Endothelial cell of umbilical vein (primary cell): ENCODE results near the gene CYP26C1. TPM values are rescaled to one million over a fixed set of nuclear protein-coding genes. Genes with fewer than 3 reads are reported as not detected.

Experiments used
- BruUV-seq: library from RNA; stranded (reverse); fragments of 400-500 nt; replicated peaks from 2 replicates; lab custom pipeline; 2021; lab: Mats Ljungman, UMichigan
- CTCF ChIA-PET: fragments of 300-600, 350-600 bp; sonication (Branson Sonifier 250); formaldehyde crosslinking; loops from one replicate; lab custom pipeline; 2021; ENCODE audit warnings: antibody characterized with exemption, inconsistent platforms; lab: Charles Lee
- POLR2A ChIA-PET: fragments of 300-600, 350-600 bp; sonication (Branson Sonifier 250); formaldehyde crosslinking; loops from one replicate; lab custom pipeline; 2021; ENCODE audit warnings: antibody characterized with exemption, inconsistent platforms; lab: Charles Lee
- DNase-seq: peaks from one replicate; pipeline ENCODE4 v3.0.0-alpha.2; 2011; ENCODE audit warnings: low read depth, low spot score
- FAIRE-seq: peaks from 2 replicates; lab custom pipeline; 2011; peaks lifted over from hg19 to GRCh38; lab: Jason Lieb, UNC
- H2AFZ ChIP-seq: 2 replicates; pipeline ENCODE4 v1.6.0; 2012; ENCODE audit warnings: low read depth, low read length, control low read depth, inconsistent platforms
- H3K27ac ChIP-seq: 2 replicates; pipeline ENCODE4 v1.5.1; 2011; ENCODE audit warnings: low read depth, mild to moderate bottlenecking, control low read depth, low read length, moderate library complexity; ENCODE audit not compliant: insufficient read depth
- H3K27me3 ChIP-seq, 2 experiments: 2 replicates each; pipeline versions ENCODE4 v1.6.0 to v1.6.1; 2011; ENCODE audit warnings: low read length in 2 of 2, mixed read lengths in 1 of 2; ENCODE audit not compliant: control insufficient read depth in 2 of 2, insufficient read depth in 2 of 2
- H3K36me3 ChIP-seq, 2 experiments: 2 replicates in 1 of 2; 3 replicates in 1 of 2; pipeline ENCODE4 v1.5.1; 2011; ENCODE audit warnings: low read length in 2 of 2, mild to moderate bottlenecking in 1 of 2, moderate library complexity in 1 of 2; ENCODE audit not compliant: control insufficient read depth in 2 of 2, insufficient read depth in 2 of 2; ENCODE audit errors: extremely low read depth in 1 of 2
- H3K4me1 ChIP-seq: 3 replicates; pipeline ENCODE4 v1.5.1; 2011; ENCODE audit warnings: mild to moderate bottlenecking, low read length; ENCODE audit not compliant: control insufficient read depth, insufficient read depth; ENCODE audit errors: extremely low read depth
- H3K4me2 ChIP-seq: 2 replicates; pipeline ENCODE4 v1.6.1; 2011; ENCODE audit warnings: low read length, control low read depth, mixed read lengths; ENCODE audit not compliant: insufficient read depth
- H3K4me3 ChIP-seq, 3 experiments: fragments of 200-600 bp in 1 of 3; sonication (generic), shearing (Covaris generic) in 1 of 3; replicated peaks in 1 of 3; 2 replicates each; pipeline ENCODE4 v1.5.1; 2011 to 2016; ENCODE audit warnings: control low read depth in 3 of 3, low read length in 3 of 3, mild to moderate bottlenecking in 2 of 3, inconsistent platforms in 1 of 3, low read depth in 1 of 3, moderate library complexity in 1 of 3; ENCODE audit not compliant: insufficient read depth in 1 of 3
- H3K79me2 ChIP-seq: 2 replicates; pipeline ENCODE4 v1.6.0; 2012; ENCODE audit warnings: low read length, inconsistent platforms; ENCODE audit not compliant: control insufficient read depth, insufficient read depth
- H3K9ac ChIP-seq: replicated peaks from 2 replicates; pipeline ENCODE3; 2011; ENCODE audit warnings: low read length, control low read depth; ENCODE audit not compliant: insufficient read depth; ENCODE audit errors: extremely low read depth
- H3K9me1 ChIP-seq: replicated peaks from 3 replicates; pipeline ENCODE4 v1.6.0; 2011; ENCODE audit warnings: mild to moderate bottlenecking, low read length; ENCODE audit not compliant: control insufficient read depth, insufficient read depth; ENCODE audit errors: extremely low read depth
- H3K9me3 ChIP-seq: replicated peaks from 2 replicates; pipeline ENCODE4 v1.5.1; 2012; ENCODE audit warnings: low read length, inconsistent platforms; ENCODE audit not compliant: control insufficient read depth, insufficient read depth
- H4K20me1 ChIP-seq: replicated peaks from 2 replicates; pipeline ENCODE3; 2011; ENCODE audit warnings: mild to moderate bottlenecking, low read length; ENCODE audit not compliant: control insufficient read depth, insufficient read depth; ENCODE audit errors: extremely low read depth
- CTCF ChIP-seq, 2 donors: IDR thresholded peaks; 1 replicate in 1 of 2; 2 replicates in 1 of 2; pipeline ENCODE4 v1.5.1; 2011; ENCODE audit warnings: low read length in 2 of 2, mild to moderate bottlenecking in 2 of 2, moderate library complexity in 2 of 2, control low read depth in 1 of 2, inconsistent platforms in 1 of 2, low read depth in 1 of 2; ENCODE audit not compliant: insufficient read depth in 1 of 2; ENCODE audit errors: extremely low read depth in 1 of 2
- EZH2 ChIP-seq: IDR thresholded peaks from 2 replicates; pipeline ENCODE4 v1.6.1; 2012; ENCODE audit warnings: borderline replicate concordance, low read depth, mild to moderate bottlenecking, moderate library complexity, low read length, inconsistent platforms; ENCODE audit not compliant: severe bottlenecking
- FOS ChIP-seq: IDR thresholded peaks from 2 replicates; pipeline ENCODE4 v1.6.1; 2011; ENCODE audit warnings: mild to moderate bottlenecking, low read length, moderate library complexity, borderline replicate concordance; ENCODE audit not compliant: insufficient read depth
- GATA2 ChIP-seq: IDR thresholded peaks from 2 replicates; pipeline ENCODE4 v1.7.0; 2011; ENCODE audit warnings: low read depth, mild to moderate bottlenecking, moderate library complexity, mixed read lengths, low read length; ENCODE audit not compliant: insufficient read length, insufficient read depth
- JUN ChIP-seq: IDR thresholded peaks from 2 replicates; pipeline ENCODE4 v1.6.1; 2011; ENCODE audit warnings: borderline replicate concordance, low read depth; ENCODE audit not compliant: insufficient read length, insufficient read depth
- MAX ChIP-seq: IDR thresholded peaks from 2 replicates; pipeline ENCODE4 v1.6.1; 2011; ENCODE audit not compliant: insufficient read depth, insufficient read length
- MYC ChIP-seq: IDR thresholded peaks from one replicate; pipeline ENCODE4 v1.6.1; 2011; ENCODE audit warnings: mild to moderate bottlenecking, low read depth, low read length
- POLR2A ChIP-seq: IDR thresholded peaks from 2 replicates; pipeline ENCODE4 v1.6.1; 2012; ENCODE audit warnings: low read depth, mild to moderate bottlenecking, control low read depth, low read length
- POLR2AphosphoS5 ChIP-seq: IDR thresholded peaks from 2 replicates; pipeline ENCODE4 v1.6.1; 2012; ENCODE audit warnings: low read depth, mild to moderate bottlenecking, control low read depth, low read length, moderate library complexity; ENCODE audit not compliant: insufficient read depth
- dilution Hi-C: fragments of 300-500 bp; cut with MboI; formaldehyde crosslinking; loops from one replicate; pipeline ENCODE4 v1.15.0; 2019; ENCODE audit warnings: low sequenced_read_pairs; ENCODE audit not compliant: extremely low pct_ligation_motif_present
- intact Hi-C: fragments of 100-400 bp; cut with micrococcal nuclease; formaldehyde crosslinking; loops from one replicate; pipeline ENCODE4 v1.10.0; 2022
- polyA plus RNA-seq, 4 experiments: library from polyadenylated mRNA; depleted of rRNA in 3 of 4; stranded (reverse) in 3 of 4; unstranded in 1 of 4; fragments of >200 nt; gene quantifications; 2 replicates each; pipeline versions ENCODE4 v1.2.1 to v1.2.3, GENCODE V29; 2011 to 2012; ENCODE audit warnings: missing spikeins in 1 of 4
- total RNA-seq: library from RNA; stranded (reverse); gene quantifications from 2 replicates; pipeline ENCODE4 v1.2.3, GENCODE V29; 2021

CYP26C1 gene
- total and polyA plus RNA-seq, 2 donors (not counting 3 experiments of a cell fraction or from before 2014, with no cell fraction given), result 0.12 to 3.0 TPM

GRCh38 chr10:93075369-93076221 lies 15.0 kb downstream of the CYP26C1 start:
- no peak for FAIRE-seq
- Histone ChIP-seq H3K4me3 (no peak overlapping the region), H3K36me3 (no peaks in the 10 kb centered on the region), H3K9me3 (no peaks in the 10 kb centered on the region), H3K79me2 (no peaks in the 10 kb centered on the region), H3K27me3 (peaks cover 38 to 57% of the 10 kb centered on the region in 2 experiments), H3K4me2 (no peak overlapping the region), H2AFZ (no peak overlapping the region), H3K27ac (no peak overlapping the region), H3K9me1 (no peaks in the 10 kb centered on the region), H3K9ac (no peak overlapping the region), H3K4me1 (peaks cover 23% of the 10 kb centered on the region), H4K20me1 (no peaks in the 10 kb centered on the region)
- ChIA-PET CTCF (interaction anchor here (0.7 to 6.9 kb wide), 2 partner anchors 434 to 436 kb away, joined by 3 to 67 read pairs; no protein-coding TSS in a partner anchor), POLR2A (no interaction called here)
- intact Hi-C loops, result no loop called here
- DNase-seq, result no peak
- dilution Hi-C loops, result no loop called here
- TF ChIP-seq MYC, result no peak
- TF ChIP-seq MAX, result no peak
- TF ChIP-seq JUN, result no peak
- TF ChIP-seq EZH2, result peak; percentile 63
- TF ChIP-seq GATA2, result no peak
- no peak for TF ChIP-seq POLR2A
- no TSS peak for BruUV-seq

- no peaks in the 10 kb centered on the region for H3K79me2 ChIP-seq
- ChIA-PET CTCF (interaction anchor here (0.9 to 6.9 kb wide), 3 partner anchors 111 to 435 kb away, joined by 4 to 67 read pairs (median 4); no protein-coding TSS in a partner anchor), POLR2A (no interaction called here)
- no peak overlapping the region for H3K9ac ChIP-seq
- no TSS peak for BruUV-seq
- no peak overlapping the region for H2AFZ ChIP-seq
- DNase-seq (no peak), FAIRE-seq (no peak)
- no peak for TF ChIP-seq POLR2AphosphoS5
- no peak for TF ChIP-seq MAX
- TF ChIP-seq MYC, result no peak
- no peak for TF ChIP-seq FOS
- no peak for TF ChIP-seq CTCF (IDR thresholded peaks at IDR 0.05; ENCODE audit: extremely low read depth in 1 of 2, insufficient read depth in 1 of 2, low read depth in 1 of 2, low read length in 2 of 2)
- TF ChIP-seq JUN, result no peak
- no peak for TF ChIP-seq GATA2
- TF ChIP-seq POLR2A, result no peak
- TF ChIP-seq EZH2, result no peak
- H3K36me3 ChIP-seq, result no peaks in the 10 kb centered on the region
- dilution Hi-C loops (no loop called here), intact Hi-C loops (no loop called here)
- no peak overlapping the region for H3K4me2 ChIP-seq
- no peak overlapping the region for H3K27ac ChIP-seq
- peaks cover 23% of the 10 kb centered on the region for H3K4me1 ChIP-seq
- H4K20me1 ChIP-seq, result no peaks in the 10 kb centered on the region
- no peaks in the 10 kb centered on the region for H3K9me3 ChIP-seq
- H3K9me1 ChIP-seq, result no peaks in the 10 kb centered on the region
- no peak overlapping the region for H3K4me3 ChIP-seq
- peaks cover 34 to 48% of the 10 kb centered on the region in 2 experiments for H3K27me3 ChIP-seq
These were observed 16.3 kb downstream of the CYP26C1 start for GRCh38 chr10:93076871-93077270.
